GM21367 (cell line): Measurements from ENCODE around the gene DTNBP1.

Experiments used
- ATAC-seq: cut with Tn5 transposase; IDR thresholded peaks from one replicate; pipeline ENCODE4 v1.9.1; 2021; ENCODE audit not compliant: unreplicated experiment

DTNBP1 gene, protein sequence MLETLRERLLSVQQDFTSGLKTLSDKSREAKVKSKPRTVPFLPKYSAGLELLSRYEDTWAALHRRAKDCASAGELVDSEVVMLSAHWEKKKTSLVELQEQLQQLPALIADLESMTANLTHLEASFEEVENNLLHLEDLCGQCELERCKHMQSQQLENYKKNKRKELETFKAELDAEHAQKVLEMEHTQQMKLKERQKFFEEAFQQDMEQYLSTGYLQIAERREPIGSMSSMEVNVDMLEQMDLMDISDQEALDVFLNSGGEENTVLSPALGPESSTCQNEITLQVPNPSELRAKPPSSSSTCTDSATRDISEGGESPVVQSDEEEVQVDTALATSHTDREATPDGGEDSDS

DNA sequence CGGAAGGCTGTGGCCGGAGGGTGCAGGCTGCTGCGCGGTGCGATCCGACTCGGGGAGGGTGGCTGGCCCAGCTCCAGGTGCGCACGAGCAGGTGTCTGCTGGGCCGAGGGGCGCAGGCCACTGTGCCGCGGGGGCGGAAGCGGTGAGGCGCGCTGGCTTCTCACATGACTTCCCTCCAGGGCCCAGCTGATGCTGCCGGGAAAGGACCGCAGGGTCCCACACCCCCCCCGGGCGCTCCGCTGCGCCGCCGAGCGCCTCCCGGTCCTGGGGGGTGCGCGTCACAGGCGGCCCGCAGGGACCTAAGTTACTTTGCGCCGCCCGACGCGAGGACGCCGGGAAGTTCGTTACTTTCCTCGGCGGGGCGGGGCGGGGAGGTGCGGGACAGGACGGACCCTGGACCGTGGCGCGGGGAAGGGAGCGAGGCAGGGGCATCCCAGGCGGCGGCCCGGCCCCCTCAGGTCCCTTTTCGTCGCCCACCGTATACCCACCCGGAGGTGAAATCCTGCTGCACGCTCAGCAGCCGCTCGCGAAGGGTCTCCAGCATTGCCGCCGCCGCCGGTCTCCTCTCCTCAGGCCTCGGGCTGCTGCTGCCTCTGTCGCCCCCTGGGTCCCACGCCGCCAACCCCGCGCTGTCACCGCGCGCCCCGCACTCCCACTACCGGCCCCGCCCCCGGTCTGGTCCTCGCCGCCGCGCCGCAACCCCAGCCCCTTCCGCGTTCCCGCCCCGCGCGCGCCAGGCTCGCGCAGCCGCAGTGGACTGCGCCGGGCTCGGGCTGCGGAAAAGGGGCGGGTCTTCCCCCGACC lies at the start of gene DTNBP1:
Gene DTNBP1, minus strand, starts transcription at position 703 of the 804 bp plus-strand sequence. Its CDS starts 159 bp downstream, at position 544.
- ATAC-seq = peak; percentile 56

DNA sequence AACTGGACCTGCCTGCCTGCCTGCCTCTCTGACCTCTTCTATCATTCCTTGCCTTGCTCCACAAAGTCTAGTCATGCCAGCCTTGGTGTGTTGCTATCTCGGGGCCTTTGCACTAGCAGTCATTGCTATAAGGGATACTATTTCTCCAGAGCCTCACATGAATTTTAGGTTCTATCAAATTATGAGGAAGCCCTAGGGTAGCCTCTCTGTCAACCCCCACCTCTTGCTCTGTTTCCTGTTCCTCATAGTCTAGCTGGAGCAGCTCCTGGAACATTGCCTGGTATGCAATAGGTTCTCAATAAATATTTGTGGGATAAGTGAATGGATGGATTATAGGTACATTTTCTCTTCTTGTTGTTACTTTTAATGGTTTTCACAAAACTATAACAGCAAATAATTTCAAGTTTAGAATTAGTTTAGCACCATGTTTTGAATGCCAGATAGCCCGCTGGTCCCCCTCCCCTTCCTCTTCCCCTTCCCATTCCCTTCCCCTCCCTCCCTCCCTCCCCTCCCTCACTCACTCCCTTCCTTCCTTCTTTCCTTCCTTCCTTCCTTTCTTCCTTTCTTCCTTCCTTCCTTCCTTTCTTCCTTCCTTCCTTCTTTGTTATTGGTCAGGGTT lies 46.9 kb upstream of the DTNBP1 start:
- no peak for ATAC-seq

DNA sequence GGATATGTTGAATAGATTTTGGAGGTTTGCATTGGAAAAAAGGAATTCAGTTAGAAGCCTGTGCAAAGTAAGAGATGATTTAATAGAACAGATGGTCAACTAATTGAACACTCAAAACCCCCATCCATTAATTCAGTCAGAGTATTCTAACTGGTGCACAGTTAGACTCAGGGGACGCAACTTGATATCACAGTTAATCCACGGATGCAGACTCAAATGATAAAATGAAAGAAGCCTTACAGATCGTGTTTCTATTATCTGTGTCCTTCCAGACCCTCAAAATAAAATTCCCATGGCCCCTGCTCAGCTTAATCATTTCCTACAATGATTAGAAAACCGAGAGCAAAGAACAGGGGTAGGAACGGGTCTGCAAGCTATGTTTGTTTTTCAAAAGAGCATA lies 45.4 kb upstream of the DTNBP1 start:
- ATAC-seq = no peak

DNA sequence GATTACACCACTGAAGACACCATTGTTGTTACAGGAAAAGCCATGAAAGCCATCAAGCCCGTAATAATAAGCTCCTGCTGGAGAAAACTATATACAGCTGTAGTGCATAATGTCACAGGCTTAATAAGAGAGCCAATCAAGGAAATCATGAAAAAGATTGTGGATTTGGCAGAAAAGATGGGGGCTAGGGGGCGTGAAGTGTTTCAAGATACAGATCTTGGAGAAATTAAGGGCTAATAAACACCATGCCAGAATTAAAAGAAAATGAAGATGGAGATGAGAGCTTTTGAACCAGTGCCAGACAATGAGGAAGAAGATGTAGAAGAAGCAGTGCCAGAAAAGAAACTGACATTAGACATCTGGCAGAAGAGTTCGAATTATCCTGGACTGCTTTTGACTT lies 43.2 kb upstream of the DTNBP1 start:
- no peak for ATAC-seq

DNA sequence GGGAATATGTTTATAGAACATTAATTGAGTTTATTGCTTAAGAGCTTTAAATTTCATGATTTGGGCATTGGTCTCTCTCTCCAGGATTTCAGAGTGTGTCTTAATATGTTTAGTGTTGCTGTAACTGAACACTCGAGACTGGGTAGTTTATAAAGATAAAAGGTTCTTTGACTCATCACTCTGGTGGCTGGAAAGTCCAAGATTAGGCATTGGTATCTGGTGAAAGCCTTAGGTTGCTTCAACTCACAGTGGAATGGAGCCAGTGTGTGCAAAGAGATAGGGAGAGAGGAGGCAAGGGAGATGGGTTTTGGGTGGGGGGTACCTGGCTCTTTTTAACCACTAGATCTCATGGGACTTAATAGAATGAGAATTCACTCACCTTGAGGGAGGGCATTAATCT lies 35.6 kb upstream of the DTNBP1 start:
- no peak for ATAC-seq

DNA sequence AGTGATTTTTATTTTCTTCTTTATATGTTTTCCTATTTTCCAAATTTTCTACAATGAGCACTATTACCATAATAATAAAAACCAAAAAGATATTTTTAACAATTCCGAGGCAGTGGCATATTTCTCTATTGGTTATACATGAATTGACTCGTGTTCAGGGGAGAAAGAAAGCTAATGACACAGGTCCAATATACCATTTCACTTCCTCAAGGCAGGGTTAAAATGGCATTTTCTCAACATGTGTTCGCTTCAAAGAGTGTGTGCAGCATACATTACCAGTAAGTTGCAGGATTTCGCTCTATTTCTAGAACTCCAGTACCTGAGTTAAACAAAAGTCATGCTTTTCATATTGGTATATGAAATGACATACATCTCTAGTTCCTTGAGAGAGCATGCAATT lies 35.1 kb upstream of the DTNBP1 start:
- no peak for ATAC-seq

DNA sequence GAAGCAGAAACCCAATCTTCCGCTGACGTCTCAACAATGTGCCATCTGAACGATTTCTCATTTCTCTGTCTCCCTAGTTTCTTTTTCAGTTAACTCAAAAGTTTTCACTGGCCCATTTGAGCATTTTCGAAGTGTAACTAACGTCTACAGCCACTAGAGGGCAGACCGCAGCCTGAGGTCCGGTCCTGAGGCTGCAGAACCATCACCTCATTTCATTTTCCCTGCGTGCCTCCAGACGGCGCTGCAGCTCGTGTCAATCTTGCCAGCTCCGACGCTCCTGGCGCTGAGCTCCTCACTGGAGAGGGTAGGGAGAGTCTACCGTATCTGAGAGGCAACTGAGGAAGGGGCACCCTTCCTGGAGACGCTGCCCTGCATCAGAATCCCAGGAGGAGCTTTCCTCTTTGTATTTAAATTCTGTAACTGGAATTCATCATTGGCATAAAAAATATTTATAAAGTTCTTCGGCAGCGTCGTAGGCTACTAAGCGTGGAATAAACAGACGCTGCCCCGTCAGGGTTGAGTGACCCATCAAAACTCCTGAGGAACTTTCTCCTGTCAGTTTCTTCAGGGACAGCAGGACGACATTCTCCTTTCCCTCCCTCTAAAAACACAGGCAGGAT lies 28.5 kb upstream of the DTNBP1 start:
- peak; percentile 86 for ATAC-seq

DNA sequence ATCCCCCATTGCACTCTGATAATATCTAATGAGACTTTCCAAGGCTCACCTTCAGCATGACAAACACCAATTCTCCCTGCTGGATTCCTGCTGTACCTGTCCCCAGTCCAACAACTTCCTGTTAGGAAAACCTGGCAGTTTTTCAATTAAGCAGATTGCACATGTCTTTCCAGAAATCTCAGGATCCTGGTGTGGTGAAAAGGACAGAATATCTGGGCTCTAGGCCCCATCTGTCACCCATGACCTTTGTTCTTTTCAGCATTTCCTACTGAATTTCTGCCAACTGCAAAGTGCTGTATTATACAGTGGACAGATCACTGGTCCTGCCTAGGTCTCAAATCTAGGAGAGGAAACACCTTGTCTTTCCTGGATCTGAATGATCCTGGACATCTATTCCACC lies 27.7 kb upstream of the DTNBP1 start:
- ATAC-seq = no peak

DNA sequence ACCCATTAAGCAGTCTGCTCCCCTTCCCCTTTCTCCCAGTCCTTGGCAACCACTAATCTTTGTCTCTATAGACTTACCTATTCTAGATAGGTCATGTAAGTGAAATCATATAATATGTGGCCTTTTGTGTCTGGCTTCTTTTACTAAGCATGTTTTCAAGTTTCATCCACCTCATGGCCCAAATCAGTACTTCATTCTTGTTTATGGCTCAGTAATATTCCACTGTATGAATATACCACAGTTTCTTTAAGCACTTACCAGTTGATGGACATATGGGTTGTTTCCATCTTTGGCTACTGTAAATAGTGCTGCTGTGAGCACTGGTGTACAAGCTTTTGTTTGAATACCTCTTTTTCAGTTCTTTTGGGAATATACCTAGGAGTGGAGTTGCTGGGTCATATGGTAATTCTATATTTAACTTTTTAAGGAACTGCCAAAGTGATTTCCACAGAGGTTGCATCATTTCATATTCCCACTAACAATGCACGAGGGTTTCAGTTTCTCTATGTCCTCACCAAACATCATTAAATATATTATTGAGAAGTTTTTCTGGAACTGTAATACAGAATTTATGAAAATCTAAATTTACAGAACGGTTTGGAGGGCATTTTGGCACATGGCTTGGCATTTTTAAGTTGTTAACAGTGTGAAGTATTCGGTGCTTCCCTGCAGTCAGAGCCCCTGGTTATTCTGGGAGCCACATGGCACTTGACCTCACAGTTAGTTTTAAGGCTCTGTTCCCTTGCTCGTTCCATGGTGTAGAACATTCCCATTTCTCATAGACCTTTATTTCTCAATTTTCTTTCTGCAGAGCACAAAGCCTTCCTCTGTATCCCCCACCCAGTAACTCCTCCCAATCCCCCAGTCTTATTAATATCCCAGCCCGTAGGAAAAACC lies 27.0 kb upstream of the DTNBP1 start:
- no peak for ATAC-seq

DNA sequence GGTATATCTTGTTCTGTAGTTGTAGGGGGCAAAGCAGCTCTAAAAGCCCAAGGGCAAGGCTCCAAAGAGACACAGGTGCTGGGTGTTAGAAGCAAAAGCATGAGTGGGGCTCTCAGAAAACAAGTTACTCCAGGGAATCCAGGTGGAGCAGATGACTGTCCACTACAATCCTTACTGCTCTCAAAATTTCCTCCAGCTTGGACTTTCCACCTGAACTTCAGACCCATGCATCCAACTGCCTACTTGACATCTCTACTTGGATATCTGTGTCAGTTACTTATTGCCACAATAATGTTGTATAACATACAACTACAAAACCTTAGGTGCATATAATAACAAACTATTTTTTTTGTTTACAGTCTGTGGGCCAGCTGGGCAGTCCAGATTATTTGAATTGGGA lies 22.8 kb upstream of the DTNBP1 start:
- ATAC-seq = no peak

DNA sequence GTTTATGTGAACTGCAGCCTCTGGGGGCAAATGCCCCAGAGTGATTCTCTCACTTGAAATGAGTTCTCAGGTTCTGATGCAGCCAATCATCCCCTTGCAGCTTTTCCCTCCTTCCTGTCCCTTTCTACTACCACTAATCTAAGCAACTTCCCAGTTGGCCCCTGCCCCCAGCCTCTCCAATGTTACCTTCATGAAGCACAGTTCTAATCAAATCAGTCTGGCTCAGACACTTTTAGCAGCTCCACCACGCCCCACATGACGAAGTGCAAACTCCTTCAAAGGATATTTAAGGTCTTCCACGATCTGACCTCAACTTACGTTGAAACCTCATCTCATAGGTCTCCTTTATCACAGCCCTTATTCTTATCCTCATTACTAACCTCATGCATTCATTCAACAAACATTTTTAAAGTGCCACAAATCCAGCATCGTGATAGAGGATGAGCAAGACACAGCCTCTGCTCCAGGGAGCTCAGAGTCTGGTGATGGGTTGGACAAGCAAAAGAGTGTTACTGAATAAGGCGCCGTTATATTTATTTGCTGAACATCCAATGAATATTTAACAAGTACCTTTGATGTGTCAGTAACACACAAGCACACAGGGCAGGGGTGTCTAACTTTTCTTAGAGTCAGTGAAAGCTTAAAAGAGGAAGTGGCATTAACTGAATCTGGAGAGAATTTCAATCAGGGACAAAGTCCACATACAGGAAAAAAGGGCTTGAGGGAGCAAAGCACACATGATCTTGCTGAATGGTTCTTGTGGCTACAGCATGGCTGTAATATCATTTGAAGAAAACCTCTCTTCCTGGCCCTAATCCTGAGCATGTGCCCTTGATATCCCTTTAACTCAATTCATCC lies 20.4 kb upstream of the DTNBP1 start:
- no peak for ATAC-seq

DNA sequence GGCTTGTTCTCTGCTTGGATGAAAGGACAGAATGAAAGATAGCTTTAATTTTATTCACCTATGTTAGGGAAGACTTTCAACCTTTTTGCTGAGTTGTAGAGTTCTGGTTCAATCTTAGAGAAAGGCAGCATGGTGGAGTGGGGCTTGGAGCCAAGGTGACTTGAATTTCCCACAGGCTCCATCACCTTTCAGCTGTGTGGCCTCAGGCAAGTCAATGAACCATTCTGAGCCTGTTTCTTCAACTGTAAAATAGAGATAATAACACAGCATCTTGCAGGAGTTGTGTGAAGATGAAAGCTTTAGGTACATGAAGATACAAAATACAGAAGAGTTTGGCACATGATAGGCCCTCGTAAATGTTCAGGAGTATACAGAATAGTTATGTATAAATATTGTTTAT lies 19.1 kb upstream of the DTNBP1 start:
- ATAC-seq = no peak

DNA sequence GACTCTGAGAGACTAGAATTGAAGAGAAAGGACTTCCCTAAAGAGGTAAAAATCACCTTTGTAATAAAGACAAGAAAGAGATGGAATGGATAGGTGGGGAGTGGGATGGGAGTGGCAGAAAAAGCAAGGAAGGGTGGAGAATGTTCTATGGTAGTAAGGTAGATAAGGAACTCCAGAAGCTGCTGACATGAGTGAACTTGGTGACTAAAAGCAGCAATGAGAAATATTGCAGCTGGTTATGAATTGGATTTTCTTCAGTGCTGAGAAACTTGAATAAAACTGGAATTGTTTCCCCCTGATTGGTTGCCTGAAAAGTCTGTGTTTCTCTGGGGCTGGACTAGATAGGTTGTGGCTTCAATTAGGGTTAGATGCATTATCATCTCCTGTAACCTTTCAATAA lies 15.7 kb upstream of the DTNBP1 start:
- ATAC-seq = no peak

DNA sequence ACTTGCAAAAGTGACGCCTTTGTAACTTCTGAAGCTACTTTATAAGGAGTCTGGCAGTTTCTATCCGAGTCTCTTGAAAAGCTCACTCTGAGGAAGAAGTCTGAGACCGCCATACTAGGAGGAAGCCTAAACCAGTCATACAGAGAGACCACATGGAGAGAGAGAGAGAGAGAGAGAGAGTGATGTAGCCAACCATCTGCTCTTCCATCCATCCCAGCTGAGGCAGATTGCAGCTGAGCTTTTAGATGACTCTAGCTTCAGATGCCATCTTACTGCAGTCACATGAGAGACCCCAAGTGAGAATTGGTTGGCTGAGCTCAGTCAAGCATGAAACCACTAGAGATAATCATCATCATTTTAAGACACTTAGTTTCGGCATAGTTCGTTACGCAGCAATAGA lies 15.0 kb upstream of the DTNBP1 start:
- no peak for ATAC-seq

DNA sequence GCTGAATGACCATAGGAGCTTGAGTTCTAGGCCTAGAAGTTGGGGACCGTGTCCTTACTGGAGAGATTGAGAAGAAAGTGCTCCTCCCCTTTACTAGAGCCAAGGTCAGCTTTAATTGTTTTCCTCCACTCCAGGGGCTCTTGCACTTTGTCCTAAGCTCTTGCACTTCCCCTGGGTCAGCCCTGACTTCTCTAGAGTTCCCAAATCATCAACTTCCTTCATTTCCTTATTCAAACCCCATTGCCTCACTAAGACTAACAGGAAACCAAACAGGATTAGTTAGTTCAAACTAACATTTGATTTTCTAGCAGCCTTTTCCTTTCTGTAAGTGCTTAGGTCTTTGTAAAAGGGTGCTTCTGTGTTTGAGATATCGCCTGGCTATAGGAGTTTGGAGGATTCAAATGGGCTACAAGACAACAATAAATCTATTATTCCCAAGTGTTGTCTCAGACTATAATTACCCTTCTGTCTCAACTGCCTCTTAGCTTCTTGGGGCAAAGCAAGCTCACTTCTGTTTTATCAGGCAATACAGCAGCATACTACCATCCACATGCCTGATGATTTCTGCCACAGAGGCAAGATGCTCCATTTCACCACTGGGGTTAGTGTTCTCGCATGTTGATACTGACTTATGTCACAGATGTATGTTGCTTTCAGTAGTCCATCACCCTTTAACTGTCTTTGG lies 12.8 kb upstream of the DTNBP1 start:
- ATAC-seq = no peak

DNA sequence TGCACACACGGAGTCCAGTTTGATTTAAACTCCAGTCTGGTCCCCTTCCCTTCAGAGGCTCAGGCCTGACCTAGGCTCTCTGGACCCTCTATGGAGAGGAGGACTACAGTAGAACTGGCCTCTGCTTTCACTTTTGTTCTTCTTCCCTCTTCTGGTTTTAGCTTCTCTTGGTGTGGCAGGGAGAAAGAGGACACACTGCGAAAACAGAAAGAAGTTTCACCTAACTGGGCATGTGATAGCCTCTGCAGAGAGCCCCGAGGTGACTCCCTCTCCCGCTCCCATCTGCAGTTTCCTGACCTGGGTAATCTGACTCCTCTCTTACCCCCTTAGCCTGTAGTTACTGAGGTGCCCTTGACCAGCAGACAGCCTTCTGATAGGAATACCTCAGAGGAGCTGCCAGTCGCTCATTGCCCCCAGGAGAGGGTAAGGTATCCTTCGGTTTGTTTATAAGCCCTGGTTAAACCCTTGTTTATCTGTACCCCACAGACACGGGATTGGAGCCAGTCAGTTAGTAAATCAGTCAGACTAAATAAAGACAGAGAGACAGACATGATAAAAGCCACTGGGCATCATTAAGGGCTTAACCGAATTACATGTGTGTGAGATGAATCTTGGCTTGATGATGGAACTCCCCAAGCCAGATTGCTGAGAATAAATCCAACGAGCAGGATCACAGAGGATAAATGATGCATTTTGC lies 12.0 kb upstream of the DTNBP1 start:
- no peak for ATAC-seq

DNA sequence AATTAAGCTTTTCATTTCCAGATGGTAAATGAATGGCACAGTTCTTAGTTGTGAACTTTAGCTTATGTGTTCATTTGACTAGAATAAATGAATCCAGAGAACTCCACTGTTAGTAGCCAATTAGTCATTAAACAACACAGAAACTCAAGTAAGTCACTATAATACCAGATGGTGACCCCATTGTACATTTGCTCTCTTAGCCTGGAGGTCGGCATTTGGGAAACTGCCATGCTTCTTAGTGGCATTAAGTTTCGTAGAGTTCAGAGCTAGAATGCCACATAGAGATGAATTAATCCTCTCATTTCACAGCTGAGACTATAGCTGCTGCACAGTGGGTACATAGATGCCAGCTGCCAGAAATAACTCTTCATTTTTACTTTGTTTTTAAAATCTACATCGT lies 10.8 kb upstream of the DTNBP1 start:
- no peak for ATAC-seq

DNA sequence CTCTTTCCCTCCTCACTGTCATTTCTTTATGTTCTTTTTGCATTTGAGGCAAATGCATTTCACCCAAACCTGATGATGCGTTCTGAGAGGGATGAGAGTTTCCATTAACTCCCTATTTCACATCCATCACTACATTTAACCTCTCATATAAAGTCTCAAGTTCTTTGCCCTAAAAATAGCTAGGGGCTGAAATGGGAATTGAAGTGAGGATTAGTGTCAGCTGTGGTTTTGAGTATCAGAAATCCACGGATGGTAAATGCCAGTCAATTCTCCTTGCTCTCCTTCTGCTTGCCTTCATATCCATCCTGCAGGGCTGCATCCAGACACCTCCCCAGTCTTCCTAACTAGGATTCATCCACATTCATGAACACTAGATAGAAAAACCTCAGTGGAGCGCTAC lies 10.0 kb upstream of the DTNBP1 start:
- no peak for ATAC-seq
